ENCODE data around the gene PKD2L2.

DNA sequence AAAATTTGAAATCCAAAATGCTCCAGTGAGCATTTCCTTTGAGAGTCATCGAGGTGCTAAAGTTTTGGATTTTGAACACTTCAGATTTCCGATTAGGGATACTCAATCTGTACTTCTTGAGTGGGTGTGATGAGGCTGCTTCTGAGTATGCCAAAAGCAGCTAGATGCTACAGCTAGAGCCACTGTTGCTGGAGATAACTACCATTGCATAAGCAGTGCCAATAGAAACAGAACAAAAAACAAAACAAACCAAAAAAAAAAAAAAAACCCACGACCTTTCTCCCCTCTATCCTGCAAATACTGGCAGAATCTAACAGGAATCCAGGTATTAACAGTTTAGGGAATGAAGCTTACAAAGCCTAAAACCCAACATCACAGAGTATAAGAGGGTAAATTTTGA is 43.5 kb downstream of the PKD2L2 start:
- TF ChIP-seq, protein P1, sequence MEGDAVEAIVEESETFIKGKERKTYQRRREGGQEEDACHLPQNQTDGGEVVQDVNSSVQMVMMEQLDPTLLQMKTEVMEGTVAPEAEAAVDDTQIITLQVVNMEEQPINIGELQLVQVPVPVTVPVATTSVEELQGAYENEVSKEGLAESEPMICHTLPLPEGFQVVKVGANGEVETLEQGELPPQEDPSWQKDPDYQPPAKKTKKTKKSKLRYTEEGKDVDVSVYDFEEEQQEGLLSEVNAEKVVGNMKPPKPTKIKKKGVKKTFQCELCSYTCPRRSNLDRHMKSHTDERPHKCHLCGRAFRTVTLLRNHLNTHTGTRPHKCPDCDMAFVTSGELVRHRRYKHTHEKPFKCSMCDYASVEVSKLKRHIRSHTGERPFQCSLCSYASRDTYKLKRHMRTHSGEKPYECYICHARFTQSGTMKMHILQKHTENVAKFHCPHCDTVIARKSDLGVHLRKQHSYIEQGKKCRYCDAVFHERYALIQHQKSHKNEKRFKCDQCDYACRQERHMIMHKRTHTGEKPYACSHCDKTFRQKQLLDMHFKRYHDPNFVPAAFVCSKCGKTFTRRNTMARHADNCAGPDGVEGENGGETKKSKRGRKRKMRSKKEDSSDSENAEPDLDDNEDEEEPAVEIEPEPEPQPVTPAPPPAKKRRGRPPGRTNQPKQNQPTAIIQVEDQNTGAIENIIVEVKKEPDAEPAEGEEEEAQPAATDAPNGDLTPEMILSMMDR (IDR thresholded peaks at IDR 0.05) = no peak
- TF ChIP-seq POLR2A (IDR thresholded peaks at IDR 0.05) (no peak), EP300 (IDR thresholded peaks at IDR 0.05) (no peak), POLR2AphosphoS5 (IDR thresholded peaks at IDR 0.05) (no peak)

All from sigmoid colon (tissue), 4 donors.